Subcutaneous abdominal adipose tissue (tissue), 5 donors: ENCODE results near the gene FAM107A.

Experiments used
- H3K27ac ChIP-seq: one replicate; pipeline ENCODE4 v1.7.0; 2013; ENCODE audit warnings: low read depth, mild to moderate bottlenecking, inconsistent platforms, low read length, moderate library complexity
- H3K27me3 ChIP-seq, 5 donors: one replicate each; pipeline ENCODE4 v1.7.0; 2013; ENCODE audit warnings: low read length in 5 of 5, inconsistent platforms in 1 of 5; ENCODE audit not compliant: control insufficient read depth in 5 of 5, insufficient read depth in 4 of 5
- H3K36me3 ChIP-seq, 5 donors: one replicate each; pipeline ENCODE4 v1.7.0; 2013; ENCODE audit warnings: low read length in 5 of 5; ENCODE audit not compliant: control insufficient read depth in 5 of 5, insufficient read depth in 5 of 5
- H3K4me1 ChIP-seq, 5 donors: one replicate each; pipeline ENCODE4 v1.7.0; 2013; ENCODE audit warnings: low read length in 5 of 5, mild to moderate bottlenecking in 3 of 5, moderate library complexity in 1 of 5; ENCODE audit not compliant: control insufficient read depth in 5 of 5, insufficient read depth in 5 of 5
- H3K4me3 ChIP-seq, 5 donors: one replicate each; pipeline ENCODE4 v1.7.0; 2013; ENCODE audit warnings: low read length in 5 of 5, low read depth in 1 of 5
- H3K9ac ChIP-seq, 5 donors: one replicate each; pipeline ENCODE4 v1.7.0; 2013; ENCODE audit warnings: low read length in 5 of 5, mild to moderate bottlenecking in 4 of 5, moderate library complexity in 3 of 5
- H3K9me3 ChIP-seq, 5 donors: one replicate each; pipeline ENCODE4 v1.7.0; 2013; ENCODE audit warnings: low read length in 5 of 5; ENCODE audit not compliant: control insufficient read depth in 5 of 5
- donor health status: healthy.
- donor health status: healthy.
- donor health status: healthy.
- donor health status: healthy.
- donor health status: healthy.

The FAM107A gene

GRCh38 chr3:58569287-58570001 is 7.7 kb downstream of the FAM107A start:
- Histone ChIP-seq H3K9ac (no peak overlapping the region), H3K27ac (no peak overlapping the region)

GRCh38 chr3:58568572-58569286 is 8.5 kb downstream of the FAM107A start:
- Histone ChIP-seq H3K27ac (no peak overlapping the region), H3K4me1 (peaks cover 0 to 8% (median 4%) of the 10 kb centered on the region in 5 donors), H3K36me3 (peaks cover 0 to 21% (median 13%) of the 10 kb centered on the region in 5 donors), H3K27me3 (no peaks in the 10 kb centered on the region), H3K9me3 (peaks cover 0 to 2% (median 0%) of the 10 kb centered on the region in 5 donors), H3K4me3 (no peak overlapping the region), H3K9ac (no peak overlapping the region)

More at GRCh38 chr3:58569287-58570001, 7.7 kb downstream of the FAM107A start:
- Histone ChIP-seq H3K4me1 (peaks cover 0 to 13% (median 7%) of the 10 kb centered on the region in 5 donors), H3K9me3 (no peaks in the 10 kb centered on the region), H3K36me3 (peaks cover 0 to 21% (median 12%) of the 10 kb centered on the region in 5 donors), H3K27me3 (no peaks in the 10 kb centered on the region), H3K4me3 (no peak overlapping the region)

- peaks cover 0 to 2% (median 0%) of the 10 kb centered on the region in 5 donors for H3K9me3 ChIP-seq
- no peaks in the 10 kb centered on the region for H3K27me3 ChIP-seq
- H3K4me1 ChIP-seq: peaks cover 0 to 3% (median 0%) of the 10 kb centered on the region in 5 donors
- H3K27ac ChIP-seq: no peak overlapping the region
- H3K9ac ChIP-seq: no peak overlapping the region
- peaks cover 0 to 24% (median 13%) of the 10 kb centered on the region in 5 donors for H3K36me3 ChIP-seq
- H3K4me3 ChIP-seq: no peak overlapping the region
Observed at GRCh38 chr3:58567251-58567515, 10.0 kb downstream of the FAM107A start.

- Histone ChIP-seq H3K27me3 (no peaks in the 10 kb centered on the region), H3K4me1 (peaks cover 0 to 3% (median 0%) of the 10 kb centered on the region in 5 donors), H3K9me3 (peaks cover 0 to 2% (median 0%) of the 10 kb centered on the region in 5 donors), H3K9ac (no peak overlapping the region), H3K4me3 (no peak overlapping the region), H3K36me3 (peaks cover 0 to 24% (median 13%) of the 10 kb centered on the region in 5 donors), H3K27ac (no peak overlapping the region)
Observed at GRCh38 chr3:58566398-58567250, 10.6 kb downstream of the FAM107A start.

GRCh38 chr3:58565621-58566397 is 11.4 kb downstream of the FAM107A start:
- Histone ChIP-seq H3K9ac (no peak overlapping the region), H3K4me3 (no peak overlapping the region), H3K27me3 (no peaks in the 10 kb centered on the region), H3K36me3 (peaks cover 0 to 24% (median 13%) of the 10 kb centered on the region in 5 donors), H3K27ac (no peak overlapping the region), H3K4me1 (peaks cover 0 to 3% (median 0%) of the 10 kb centered on the region in 5 donors), H3K9me3 (peaks cover 0 to 2% (median 0%) of the 10 kb centered on the region in 5 donors)

GRCh38 chr3:58564456-58565160 is 12.6 kb downstream of the FAM107A start:
- H3K27me3 ChIP-seq: no peaks in the 10 kb centered on the region
- no peak overlapping the region for H3K27ac ChIP-seq
- H3K4me1 ChIP-seq: peaks cover 0 to 3% (median 0%) of the 10 kb centered on the region in 5 donors
- H3K36me3 ChIP-seq: peaks cover 0 to 24% (median 13%) of the 10 kb centered on the region in 5 donors
- peaks cover 0 to 2% (median 0%) of the 10 kb centered on the region in 5 donors for H3K9me3 ChIP-seq
- no peak overlapping the region for H3K4me3 ChIP-seq
- H3K9ac ChIP-seq: no peak overlapping the region

GRCh38 chr3:58564054-58564453 is 13.1 kb downstream of the FAM107A start:
- no peak overlapping the region for H3K27ac ChIP-seq
- no peak overlapping the region for H3K9ac ChIP-seq
- no peaks in the 10 kb centered on the region for H3K27me3 ChIP-seq
- H3K9me3 ChIP-seq: peaks cover 0 to 2% (median 0%) of the 10 kb centered on the region in 5 donors
- H3K4me3 ChIP-seq: no peak overlapping the region
- peaks cover 0 to 3% (median 0%) of the 10 kb centered on the region in 5 donors for H3K4me1 ChIP-seq
- H3K36me3 ChIP-seq: peaks cover 0 to 24% (median 13%) of the 10 kb centered on the region in 5 donors

- no peaks in the 10 kb centered on the region for H3K27me3 ChIP-seq
- H3K4me3 ChIP-seq: no peak overlapping the region
- H3K36me3 ChIP-seq: peaks cover 0 to 24% (median 13%) of the 10 kb centered on the region in 5 donors
- no peak overlapping the region for H3K27ac ChIP-seq
- peaks cover 0 to 2% (median 0%) of the 10 kb centered on the region in 5 donors for H3K9me3 ChIP-seq
- H3K4me1 ChIP-seq: no peaks in the 10 kb centered on the region
- no peak overlapping the region for H3K9ac ChIP-seq
Observed at GRCh38 chr3:58563386-58564035, 13.7 kb downstream of the FAM107A start.
